NB4 (cell line): ENCODE measurements around the gene GSDMA.
"Not testable (repeated sequence)": the region's sequence is repeated elsewhere in the genome, so short reads cannot be mapped to it uniquely, and the experiment has no call there.

ENCODE experiments used
- DNase-seq: peaks from one replicate; pipeline ENCODE4 v3.0.0; 2010; ENCODE audit warnings: low read depth
- H3K4me3 ChIP-seq: one replicate; pipeline ENCODE4 v1.5.1; 2011; ENCODE audit warnings: mild to moderate bottlenecking, low read depth, low read length, moderate library complexity
- MYC ChIP-seq: IDR thresholded peaks from 2 replicates; pipeline ENCODE4 v1.6.1; 2011; ENCODE audit warnings: low read depth, low read length
- POLR2A ChIP-seq: IDR thresholded peaks from 2 replicates; pipeline ENCODE4 v1.6.1; 2011; ENCODE audit warnings: mild to moderate bottlenecking; ENCODE audit not compliant: insufficient read length; ENCODE audit errors: extremely low read depth
- TF ChIP-seq, protein P1 (sequence below): IDR thresholded peaks from 2 replicates; pipeline ENCODE4 v1.6.1; 2011; ENCODE audit warnings: low read depth, low read length
- TF ChIP-seq, protein P2 (sequence below): IDR thresholded peaks from one replicate; pipeline ENCODE4 v1.5.1; 2012; ENCODE audit warnings: low read depth, low read length

The GSDMA gene

DNA sequence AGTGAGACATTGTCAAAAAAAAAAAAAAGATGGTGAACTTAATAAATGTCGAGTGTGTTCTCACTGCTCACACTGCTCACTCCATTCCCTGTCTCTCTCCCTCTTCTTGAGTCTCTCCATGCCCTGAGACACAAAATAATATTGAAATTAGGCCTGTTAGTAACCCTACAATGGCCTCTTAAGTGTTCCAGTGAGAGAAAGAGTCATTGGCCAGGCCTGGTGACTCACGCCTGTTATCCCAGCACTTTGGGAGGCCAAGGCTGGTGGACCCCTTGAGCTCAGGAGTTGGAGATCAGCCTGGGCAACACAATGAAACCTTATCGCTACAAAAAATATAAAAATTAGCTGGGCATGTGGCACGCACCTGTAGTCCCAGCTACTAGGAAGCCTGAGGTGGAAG, 36.3 kb downstream of the GSDMA start:
- TF ChIP-seq, protein P1, sequence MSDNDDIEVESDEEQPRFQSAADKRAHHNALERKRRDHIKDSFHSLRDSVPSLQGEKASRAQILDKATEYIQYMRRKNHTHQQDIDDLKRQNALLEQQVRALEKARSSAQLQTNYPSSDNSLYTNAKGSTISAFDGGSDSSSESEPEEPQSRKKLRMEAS = no peak
- TF ChIP-seq MYC (no peak), POLR2A (no peak)
- TF ChIP-seq, protein P2, sequence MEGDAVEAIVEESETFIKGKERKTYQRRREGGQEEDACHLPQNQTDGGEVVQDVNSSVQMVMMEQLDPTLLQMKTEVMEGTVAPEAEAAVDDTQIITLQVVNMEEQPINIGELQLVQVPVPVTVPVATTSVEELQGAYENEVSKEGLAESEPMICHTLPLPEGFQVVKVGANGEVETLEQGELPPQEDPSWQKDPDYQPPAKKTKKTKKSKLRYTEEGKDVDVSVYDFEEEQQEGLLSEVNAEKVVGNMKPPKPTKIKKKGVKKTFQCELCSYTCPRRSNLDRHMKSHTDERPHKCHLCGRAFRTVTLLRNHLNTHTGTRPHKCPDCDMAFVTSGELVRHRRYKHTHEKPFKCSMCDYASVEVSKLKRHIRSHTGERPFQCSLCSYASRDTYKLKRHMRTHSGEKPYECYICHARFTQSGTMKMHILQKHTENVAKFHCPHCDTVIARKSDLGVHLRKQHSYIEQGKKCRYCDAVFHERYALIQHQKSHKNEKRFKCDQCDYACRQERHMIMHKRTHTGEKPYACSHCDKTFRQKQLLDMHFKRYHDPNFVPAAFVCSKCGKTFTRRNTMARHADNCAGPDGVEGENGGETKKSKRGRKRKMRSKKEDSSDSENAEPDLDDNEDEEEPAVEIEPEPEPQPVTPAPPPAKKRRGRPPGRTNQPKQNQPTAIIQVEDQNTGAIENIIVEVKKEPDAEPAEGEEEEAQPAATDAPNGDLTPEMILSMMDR = no peak
- H3K4me3 ChIP-seq = no peak overlapping the region
- DNase-seq = no peak

DNA sequence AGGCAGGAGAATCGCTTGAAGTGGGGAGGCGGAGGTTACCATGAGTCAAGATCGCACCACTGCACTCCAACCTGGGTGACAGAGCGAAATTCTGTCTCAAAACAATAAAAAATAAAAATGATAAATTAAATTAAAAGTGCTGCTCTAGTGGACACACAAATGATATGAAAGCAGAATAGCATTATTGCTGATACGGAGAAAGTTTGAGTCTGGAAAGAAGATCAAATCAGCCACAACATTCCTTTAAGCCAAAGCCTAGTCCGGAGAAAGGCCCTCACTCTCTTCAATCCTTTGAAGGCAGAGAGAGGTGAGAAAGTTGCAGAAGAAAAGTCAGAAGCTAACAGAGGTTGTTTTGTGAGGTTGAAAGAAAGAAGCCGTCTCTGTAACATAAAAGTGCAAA, 37.4 kb downstream of the GSDMA start:
- DNase-seq = no peak
- no peak overlapping the region for H3K4me3 ChIP-seq
- no peak for TF ChIP-seq POLR2A
- TF ChIP-seq, protein P2 = no peak
- TF ChIP-seq, protein P1 = no peak

DNA sequence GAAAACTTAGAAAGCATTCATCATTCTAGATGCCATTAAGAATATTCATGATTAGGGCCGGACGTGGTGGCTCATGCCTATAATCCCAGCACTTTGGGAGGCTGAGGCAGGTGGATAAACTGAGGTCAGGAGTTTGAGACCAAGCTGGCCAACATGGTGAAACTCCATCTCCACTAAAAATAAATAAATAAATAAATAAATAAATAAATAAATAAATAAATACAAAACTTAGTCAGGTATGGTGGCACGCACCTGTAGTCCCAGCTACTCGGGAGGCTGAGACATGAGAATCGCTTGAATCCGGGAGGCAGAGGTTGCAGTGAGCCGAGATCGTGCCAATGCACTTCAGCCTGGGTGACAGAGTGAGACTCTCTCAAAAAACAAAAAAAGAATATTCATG, 38.5 kb downstream of the GSDMA start:
- DNase-seq, H3K4me3 ChIP-seq: not testable (repeated sequence)

DNA sequence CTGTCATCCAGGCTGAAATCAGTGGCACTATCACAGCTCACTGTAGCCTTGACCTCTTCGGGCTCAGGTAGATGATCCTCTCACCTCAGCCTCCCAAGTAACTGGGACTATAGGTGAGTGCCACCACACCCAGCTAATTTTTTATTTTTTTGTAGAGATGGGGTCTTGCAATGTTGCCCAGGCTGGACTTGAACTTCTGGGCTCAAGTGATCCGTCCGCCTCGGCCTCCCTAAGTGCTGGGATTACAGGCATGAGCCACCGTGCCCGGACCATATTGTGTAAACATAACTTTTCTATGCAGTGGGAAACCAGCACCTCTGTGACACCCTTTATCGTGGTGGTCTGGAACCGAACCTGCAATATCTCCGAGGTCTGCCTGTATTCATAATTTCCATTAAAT, 41.3 kb downstream of the GSDMA start:
- TF ChIP-seq MYC (no peak), POLR2A (no peak)
- TF ChIP-seq, protein P1 = no peak
- TF ChIP-seq, protein P2 = no peak
- H3K4me3 ChIP-seq = no peak overlapping the region
- DNase-seq = no peak

DNA sequence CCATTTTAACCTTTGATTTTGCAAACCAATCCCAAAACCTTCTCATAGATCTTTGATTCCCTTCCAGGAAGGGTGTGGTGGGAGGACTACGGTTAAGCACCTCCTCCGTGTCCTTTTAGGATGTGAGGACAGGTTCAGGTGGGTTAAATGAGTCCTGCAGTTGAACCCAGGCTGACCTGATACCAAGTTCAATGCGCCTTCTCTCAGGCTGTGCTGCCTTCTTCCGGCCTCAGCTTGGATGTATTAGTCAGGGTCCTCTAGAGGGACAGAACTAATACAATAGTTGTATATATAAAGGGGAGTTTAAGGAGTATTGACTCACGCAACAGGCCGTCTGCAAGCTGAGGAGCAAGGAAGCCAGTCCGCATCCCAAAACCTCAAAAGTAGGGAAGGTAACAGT, 41.9 kb downstream of the GSDMA start:
- no peak for TF ChIP-seq MYC
- TF ChIP-seq, protein P1 = no peak
- TF ChIP-seq, protein P2 = no peak
- TF ChIP-seq POLR2A = no peak
- no peak for DNase-seq
- H3K4me3 ChIP-seq = no peak overlapping the region

DNA sequence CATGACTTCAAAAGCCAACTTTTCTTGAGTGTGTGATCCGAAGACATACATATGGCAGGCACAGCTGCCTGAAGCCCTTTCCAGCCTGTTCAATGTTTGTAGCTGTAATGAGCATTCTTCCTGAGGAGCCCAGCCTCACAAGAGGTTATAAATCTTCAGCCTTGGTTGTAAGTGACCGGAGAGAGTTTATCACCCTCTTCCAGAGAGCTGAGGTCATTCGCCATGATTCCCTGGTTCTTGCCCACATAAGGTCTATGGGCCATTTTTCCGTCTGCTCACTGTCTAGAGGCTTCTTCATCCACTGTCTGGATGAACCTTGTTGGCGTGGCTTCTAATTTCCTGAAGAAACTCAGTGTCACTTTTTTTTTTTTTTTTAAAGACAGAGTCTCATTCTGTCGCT, 42.7 kb downstream of the GSDMA start:
- DNase-seq = no peak

DNA sequence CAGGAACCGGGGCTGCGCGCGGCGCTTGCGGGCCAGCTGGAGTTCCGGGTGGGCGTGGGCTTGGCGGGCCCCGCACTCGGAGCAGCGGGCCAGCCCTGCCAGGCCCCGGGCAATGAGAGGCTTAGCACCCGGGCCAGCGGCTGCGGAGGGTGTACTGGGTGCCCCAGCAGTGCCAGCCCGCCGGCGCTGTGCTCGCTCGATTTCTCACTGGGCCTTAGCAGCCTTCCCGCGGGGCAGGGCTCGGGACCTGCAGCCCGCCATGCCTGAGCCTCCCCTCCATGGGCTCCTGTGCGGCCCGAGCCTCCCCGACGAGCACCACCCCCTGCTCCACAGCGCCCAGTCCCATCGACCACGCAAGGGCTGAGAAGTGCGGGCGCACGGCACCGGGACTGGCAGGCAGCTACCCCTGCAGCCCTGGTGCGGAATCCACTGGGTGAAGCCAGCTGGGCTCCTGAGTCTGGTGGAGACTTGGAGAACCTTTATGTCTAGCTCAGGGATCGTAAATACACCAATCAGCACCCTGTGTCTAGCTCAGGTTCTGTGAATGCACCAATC, 48.2 kb downstream of the GSDMA start:
- not testable (repeated sequence) for H3K4me3 ChIP-seq, DNase-seq

More for the DNA sequence above, 42.7 kb downstream of the GSDMA start:
- no peak overlapping the region for H3K4me3 ChIP-seq
- TF ChIP-seq POLR2A (no peak), MYC (no peak)
- TF ChIP-seq, protein P2 = no peak
- TF ChIP-seq, protein P1 = no peak

DNA sequence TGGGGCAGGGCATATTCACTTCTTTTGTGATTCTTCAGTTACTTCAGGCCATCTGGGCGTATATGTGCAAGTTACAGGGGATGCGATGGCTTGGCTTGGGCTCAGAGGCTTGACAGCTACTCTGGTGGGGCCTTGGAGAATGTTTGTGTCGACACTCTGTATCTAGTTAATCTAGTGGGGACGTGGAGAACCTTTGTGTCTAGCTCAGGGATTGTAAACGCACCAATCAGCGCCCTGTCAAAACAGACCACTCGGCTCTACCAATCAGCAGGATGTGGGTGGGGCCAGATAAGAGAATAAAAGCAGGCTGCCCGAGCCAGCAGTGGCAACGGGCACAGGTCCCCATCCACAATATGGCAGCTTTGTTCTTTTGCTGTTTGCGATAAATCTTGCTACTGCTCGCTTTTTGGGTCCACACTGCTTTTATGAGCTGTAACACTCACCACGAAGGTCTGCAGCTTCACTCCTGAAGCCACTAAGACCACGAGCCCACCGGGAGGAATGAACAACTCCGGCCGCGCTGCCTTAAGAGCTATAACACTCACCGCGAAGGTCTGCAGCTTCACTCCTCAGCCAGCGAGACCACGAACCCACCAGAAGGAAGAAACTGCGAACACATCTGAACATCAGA, 49.3 kb downstream of the GSDMA start:
- DNase-seq, H3K4me3 ChIP-seq: not testable (repeated sequence)
